ENCODE results near the gene B3GNT3.
"Not testable (repeated sequence)": the region's sequence is repeated elsewhere in the genome, so short reads cannot be mapped to it uniquely, and the experiment has no call there.

Gene B3GNT3

DNA sequence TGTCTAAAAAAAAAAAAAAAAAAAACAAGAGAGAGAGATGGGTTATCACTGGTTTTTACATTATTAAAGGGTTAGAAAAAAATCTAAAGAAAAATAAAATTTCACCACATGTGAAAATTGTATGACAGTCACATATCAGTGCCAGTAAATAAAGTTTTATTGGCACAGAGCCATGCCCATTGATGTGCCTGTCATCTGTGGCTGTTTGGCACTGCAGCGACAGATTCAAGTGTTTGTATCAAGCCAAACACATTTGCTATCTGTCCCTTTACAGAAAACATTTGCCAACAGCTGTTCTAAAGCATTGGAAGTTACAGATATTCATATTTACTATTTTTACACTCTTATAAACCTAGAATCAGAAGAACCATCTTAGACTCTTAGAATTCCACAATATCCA, 27.4 kb upstream of the B3GNT3 start:
- DNase-seq: no peak

DNA sequence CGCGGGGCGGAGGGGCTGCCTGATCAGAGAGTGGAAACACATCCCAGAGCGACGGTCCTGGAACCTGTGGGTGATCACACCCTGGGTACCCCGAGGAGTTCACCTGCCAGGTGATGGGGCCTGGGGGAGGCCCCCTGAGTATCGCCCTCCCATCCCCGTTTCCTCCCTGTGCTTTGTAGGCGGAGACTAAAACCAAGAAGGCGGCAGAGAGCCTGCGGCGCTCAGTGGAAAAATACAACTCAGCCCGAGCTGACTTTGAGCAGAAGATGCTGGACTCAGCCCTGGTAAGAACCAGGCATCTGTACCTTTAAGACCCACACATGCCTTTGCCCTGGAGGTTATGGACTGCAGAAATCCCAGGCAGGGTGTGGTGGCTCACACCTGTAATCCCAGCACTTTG, 24.3 kb upstream of the B3GNT3 start:
- no peak for DNase-seq

DNA sequence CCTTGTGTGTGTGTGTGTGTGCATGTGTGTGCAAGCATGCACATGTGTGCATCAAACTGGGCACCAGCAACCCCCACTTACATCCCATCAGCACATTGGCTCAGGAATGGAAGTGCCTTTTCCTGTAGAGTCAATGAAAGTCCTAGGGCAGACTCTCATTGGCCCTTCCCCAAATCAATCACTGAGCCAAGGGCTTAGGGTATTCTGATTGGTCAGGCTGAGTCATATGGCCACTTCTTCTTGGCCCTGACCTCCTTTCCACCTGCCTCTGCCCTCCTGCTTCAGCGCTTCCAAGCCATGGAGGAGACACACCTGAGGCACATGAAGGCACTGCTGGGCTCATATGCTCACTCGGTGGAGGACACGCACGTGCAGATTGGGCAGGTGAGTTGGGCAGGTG, 22.8 kb upstream of the B3GNT3 start:
- peak; percentile 20 for DNase-seq

DNA sequence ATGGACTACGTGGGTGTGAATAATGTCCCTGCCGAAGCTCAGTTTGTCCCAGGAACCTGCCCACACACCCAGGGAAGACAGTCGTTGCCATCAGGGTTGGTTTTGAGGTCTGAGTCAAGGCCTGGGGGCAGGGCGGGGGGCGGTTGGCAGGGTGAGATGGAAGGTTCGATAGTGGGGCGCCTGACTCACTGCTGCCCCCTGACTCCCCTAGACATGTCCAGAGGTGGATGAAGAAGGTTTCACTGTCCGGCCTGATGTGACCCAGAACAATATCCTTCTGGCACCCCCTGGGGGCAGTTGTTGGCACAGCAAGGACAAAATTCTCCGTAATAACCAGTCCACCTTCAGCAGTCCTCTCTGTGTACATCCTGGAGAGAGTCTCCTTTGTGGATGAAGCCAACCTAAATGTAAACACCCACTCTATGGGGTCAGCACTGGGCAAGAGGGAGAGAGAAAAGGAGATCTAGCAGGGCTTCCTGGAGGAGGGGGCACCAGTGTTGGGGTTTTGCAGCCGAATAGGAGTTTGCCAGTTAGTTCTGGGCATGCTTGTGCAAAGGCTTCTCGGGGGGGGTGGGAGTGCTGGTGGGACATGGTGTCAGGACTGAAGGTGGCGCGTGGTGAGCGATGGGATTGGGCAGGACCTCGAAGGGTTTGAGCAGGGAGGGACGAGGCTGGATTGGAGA, 19.6 kb upstream of the B3GNT3 start:
- DNase-seq: no peak

DNA sequence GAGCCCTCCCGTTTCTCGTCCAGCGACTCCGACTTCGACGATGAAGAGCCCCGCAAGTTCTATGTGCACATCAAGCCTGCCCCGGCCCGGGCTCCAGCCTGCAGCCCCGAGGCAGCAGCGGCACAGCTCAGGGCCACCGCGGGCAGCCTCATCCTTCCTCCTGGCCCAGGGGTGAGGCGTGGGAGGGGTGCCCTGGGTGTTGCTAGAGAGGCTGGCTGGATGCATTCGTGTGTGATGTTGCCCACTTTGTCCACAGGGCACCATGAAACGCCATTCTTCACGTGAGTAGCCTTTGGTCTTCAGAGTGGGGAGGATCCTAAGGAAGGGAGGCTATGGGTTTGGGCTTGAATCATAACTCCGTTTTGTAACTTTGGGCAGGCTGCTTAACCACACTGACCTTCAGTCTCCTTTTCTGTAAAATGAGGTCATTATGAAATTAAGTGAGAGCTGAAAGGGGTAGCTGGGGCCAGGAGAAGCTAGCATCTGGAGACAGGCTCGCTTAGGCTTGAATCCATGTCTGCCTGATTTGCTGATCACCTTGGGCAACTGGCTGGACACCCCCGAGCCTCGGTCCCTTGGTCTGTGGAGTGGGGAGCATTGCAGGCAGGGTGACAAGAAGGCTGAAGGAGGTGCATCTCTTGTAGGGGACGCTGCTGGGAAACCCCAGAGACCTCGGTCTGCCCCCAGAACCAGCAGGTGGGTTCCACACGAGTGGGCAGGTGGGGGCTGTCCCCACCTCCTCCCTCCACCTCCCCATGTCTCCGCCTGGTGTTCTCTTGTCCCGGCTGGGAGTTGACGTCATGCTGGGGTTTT, 18.7 kb upstream of the B3GNT3 start:
- no peak for DNase-seq

DNA sequence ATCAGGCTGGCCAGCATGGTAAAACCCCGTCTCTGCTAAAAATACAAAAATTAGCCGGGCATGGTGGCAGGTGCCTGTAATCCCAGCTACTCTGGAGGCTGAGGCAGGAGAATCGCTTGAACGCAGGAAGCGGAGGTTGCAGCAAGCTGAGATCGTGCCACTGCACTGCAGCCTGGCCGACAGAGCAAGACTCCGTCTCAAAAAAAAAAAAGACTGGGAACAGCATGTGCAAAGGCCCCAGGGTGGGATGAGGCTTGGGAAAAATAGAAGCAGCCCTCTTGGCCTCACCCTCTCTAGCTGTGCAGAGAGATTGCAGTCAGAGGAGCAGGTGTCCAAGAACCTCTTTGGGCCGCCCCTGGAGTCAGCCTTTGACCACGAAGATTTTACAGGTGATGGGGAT, 17.1 kb upstream of the B3GNT3 start:
- DNase-seq: not testable (repeated sequence)

DNA sequence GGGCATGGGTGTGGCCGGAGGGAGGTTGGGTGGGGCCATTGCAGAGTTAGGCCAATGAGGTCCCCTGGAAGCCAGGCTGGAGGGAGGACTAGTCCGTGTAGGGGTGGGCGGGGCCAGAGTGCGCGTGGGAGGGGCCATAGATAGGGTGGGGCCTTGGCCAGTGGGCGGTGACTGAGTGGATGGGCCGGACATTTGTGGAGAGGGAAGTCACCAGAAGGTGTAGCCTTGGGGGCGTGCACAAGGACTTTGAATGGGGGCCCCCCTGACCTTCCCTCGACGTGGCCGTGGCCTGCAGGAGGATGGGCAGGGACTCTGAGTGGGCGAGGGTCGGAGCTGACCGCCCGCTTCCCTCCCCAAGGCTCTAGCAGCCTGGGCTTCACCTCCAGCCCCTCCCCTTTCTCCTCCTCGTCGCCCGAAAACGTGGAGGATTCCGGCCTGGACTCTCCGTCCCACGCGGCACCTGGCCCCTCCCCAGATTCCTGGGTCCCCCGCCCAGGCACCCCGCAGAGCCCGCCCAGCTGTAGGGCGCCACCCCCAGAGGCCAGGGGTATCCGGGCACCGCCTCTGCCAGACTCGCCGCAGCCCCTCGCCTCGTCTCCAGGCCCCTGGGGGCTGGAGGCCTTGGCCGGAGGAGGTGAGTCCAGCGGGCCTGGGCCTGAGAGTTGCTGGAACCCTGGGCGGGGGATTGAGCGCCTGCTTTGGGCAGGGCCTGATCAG, 16.5 kb upstream of the B3GNT3 start:
- peak; percentile 15 for DNase-seq

DNA sequence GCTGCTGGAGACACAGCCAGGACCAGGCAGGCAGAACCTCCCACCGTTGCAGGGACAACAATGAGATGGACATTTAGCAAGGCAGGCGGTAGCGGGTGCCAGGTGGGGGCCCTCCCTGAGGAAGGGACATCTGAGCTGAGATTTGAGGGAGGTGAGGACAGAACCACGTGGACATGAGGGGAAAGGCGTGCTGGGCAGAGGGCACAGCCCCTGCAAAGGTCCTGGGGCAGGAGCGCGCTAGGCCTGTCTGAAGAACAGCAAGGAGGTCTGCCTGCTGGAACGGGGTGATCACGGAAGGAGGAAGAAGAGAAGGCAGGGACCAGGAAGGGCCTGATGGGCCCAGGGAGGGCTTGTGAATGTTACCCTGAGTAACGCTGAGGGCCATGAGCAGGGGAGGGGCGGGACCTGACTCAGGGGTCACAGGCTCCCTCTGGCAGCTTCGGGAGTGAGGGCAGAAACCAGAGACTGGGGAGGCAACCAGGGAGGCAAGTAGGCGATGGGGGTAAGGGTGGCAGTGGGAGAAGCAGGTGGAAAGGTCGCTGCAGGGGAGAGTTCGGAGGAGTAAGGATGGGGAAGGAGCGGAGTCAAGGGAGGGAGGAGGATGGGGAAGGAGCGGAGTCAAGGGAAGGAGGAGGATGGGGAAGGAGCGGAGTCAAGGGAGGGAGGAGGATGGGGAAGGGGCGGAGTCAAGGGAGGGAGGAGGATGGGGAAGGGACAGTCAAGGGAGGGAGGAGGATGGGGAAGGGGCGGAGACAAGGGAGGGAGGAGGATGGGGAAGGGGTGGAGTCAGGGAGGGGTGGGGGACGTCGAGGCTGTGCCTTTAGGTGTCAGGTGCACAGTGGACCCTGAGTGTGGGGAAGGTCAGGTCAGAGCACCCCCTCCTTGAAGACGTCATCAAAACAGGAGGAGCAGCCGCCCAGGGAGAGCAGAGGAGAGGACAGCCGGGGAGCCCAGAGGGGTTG, 15.7 kb upstream of the B3GNT3 start:
- DNase-seq: peak; percentile 33

DNA sequence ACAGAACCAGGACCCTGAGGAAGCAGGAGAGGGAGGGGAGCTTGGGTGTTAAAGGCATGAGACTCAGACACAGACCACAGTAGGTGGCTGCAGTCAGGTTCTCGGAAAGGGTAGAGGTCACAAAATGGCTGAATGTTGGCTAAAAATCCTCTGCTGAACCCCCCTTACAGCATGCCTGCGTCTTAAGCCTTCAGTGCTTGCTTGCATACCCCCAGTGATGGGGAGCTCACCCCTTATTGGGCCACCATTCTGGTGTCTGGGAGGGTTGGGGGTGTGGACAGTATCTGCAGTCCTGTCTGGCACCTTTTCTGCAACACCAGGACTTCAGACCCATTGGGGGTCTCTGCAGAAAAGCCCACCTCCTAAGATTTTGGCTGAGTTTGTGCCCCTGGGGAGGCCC, 14.2 kb upstream of the B3GNT3 start:
- no peak for DNase-seq

DNA sequence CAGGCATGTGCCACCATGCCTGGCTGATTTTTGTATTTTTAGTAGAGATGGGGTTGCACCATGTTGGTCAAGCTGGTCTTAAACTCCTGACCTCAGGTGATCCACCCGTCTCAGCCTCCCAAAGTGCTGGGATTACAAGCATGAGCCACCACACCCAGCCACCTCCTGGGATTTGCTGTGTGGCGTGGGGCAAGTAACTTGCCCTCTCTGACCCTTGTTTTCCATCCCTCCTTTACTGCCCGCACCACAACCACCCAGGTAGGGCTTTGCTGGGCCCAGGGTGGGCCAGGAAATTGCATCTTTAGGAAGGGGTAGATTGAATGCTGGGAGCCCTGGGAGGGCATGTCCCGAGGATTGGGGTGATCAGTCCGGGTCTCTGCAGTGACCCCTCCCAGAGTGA, 11.2 kb upstream of the B3GNT3 start:
- DNase-seq: not testable (repeated sequence)

DNA sequence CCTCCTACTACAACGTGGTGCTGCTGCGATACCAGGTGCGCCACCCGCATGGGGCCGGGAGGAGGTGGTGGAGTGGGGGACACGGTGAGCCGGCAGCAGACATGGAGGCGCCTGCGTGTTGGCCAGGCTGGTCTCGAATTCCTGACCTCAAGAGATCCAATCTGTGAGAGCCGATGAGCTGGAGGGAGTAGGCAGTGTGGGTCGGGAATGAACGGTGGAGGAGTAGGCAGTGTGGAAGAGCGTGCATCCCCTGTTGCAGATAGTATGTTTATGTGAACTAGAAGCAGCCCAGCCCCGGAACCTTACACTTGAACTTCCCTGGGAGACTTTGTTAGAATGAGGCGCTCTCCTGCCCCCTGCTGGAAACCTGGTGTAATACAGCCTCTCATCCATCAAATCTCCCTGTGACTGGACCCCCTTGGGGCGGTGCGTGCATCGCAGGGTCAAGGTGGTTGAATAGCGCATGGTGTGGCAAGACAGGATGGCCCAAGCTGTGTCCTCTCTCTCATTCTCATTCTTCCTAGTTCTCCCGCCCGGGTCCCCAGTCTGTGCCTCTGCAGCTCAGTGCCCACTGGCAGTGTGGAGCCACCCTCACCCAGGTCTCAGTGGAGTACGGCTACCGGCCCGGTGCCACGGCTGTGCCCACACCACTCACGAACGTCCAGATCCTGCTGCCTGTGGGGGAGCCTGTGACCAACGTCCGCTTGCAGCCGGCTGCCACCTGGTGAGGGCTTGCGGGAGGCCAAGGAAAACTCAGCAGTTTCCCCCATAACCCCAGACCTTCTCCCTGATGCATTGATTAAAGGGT, 10.5 kb upstream of the B3GNT3 start:
- DNase-seq: peak; percentile 60

DNA sequence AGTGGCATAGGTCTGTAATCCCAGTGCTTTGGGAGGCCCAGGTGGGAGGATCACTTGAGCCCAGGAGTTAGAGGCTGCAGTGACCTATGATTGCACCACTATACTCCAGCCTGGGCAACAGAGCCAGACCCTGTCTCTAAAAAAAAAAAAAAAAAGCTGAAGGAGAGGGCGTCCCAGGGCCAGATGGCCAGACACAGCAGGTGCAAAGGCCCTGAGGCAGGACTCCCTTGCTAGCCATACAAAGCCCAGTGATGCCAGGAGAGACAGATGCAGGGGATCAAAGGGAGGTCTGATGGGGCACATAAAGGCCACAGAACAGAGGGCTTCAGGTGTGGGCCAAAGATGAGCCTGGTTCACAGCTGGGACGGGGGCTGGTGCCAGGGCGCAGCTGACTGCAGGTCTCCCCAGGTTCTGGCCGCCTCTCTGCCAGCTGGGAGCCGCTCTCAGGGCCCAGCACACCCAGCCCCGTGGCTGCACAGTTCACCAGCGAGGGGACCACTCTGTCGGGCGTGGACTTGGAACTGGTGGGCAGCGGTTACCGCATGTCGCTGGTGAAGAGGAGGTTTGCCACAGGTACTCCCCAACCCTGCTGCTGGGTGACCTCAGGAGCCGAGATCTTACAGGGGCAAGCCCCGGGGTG, 7.5 kb upstream of the B3GNT3 start:
- no peak for DNase-seq

DNA sequence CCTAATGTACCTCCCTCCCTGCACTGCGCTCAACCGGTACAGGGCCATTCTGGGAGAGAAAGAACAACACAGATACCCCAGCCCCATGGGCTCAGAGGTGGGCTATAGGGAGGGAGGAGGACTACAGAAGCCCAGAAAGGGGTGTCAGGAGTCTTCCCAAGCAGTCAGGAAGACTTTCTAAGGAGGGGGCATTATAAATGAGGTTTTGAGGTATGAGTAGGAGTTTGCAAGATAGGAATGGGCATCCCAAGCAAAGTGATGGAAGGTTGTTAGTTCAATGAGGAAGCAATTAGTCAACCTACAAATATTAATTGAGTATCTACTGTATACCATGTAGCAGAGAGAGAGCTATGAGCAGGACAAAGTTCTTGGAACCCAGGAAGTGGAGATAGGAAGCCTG, 6.3 kb upstream of the B3GNT3 start:
- DNase-seq: no peak

DNA sequence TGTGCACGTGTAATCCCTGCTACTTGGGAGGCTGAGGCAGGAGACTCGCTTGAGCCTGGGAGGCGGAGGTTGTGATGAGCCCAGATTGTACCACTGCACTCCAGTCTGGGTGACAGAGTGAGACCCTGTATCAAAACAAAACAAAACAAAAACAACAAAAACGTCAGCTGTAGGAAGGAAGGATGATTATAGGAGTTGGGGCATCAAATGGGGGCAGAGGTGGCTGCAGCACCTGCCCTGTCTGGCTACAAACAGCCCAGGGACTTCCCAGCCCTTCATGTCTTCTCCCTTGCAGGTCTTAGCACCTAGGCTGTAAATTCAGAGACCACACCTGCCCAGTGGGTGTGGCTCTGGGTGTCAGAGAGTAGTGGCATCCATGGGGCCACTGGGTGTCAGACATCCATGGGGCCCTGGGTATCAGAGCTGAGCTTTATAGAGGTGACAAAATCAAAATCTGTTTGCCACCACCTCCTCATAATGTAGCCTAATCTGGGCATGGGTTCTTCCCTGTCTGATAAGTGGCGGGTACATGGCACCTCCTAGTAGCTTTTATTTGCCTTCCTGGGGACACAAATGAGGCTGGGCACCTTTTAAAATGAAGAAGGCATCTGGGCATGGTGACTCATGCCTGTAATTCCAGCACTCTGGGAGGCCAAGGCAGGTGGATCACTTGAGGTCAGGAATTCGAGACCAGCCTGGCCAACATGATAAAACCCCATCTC, 4.7 kb upstream of the B3GNT3 start:
- no peak for DNase-seq

DNA sequence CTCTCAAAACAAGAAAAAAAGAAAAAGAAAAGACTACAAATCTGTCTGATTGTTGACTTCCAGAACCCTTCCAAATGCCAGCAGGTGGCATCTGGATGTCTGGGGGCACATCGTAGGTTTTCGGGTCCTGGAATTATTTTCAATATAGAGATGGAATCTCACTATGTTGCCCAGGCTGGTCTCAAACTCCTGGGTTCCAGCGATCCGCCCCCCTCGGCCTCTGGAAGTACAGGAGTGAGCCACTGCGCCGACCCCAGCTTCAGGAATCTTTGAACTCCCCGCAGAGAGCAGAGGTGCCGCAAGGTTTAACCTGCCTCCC, 567 bp upstream of the B3GNT3 start:
- no peak for DNase-seq

DNA sequence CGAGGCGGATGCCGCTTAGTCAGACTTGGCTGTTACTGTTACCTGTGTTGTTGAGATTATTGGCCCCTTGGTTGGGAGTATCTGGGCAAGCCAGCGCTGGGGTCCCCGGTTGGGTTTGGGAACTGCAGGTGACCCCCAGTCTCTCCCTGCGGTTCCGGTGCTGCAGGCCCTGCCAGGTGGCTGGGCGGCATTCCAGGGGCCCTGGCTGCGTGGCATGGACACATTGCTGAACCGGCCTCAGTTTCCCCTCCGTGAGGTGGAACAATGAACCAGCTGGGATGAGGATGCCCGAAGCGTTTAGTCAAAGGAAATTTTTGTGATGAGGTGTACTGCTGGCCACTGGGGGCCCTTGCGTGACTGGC, 538 bp downstream of the B3GNT3 start:
- no peak for DNase-seq

DNA sequence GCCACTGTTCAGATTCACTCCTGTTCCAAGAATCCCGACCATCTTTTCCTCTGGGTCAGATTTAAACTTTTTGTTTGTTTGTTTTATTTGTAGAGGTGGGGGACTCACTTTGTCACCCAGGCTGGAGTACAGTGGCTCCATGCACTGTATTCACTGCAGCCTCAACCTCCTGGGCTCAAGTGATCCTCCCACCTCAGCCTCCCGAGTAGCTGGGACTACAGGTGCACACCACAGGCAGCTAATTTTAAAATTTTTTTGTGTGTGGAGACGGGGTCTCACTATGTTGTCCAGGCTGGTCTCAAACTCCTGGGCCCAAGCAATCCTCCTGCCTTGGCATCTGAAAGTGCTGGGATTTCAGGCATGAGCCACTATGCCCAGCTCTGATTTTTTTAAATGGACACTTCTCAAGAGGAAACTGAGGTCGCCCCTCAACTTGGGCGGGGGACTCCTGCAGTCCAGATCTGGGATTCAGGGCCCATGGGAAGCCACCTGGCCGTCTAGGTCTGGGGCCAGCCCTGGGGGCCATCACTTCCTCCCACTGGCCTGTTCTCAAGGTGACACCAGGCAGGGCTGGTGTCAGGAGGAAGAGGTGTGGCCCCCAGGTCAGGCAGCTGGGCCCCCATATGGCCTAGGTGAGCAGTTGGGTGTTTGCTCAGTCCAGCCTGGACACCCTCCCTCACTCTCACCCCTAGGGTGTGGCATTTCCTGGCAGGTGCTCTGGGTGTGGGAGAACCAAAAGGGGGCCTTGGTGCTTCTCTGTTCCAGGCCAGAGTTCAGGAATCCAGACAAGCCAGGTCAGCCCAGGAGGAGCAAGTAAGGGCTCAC, 1.3 kb downstream of the B3GNT3 start:
- DNase-seq: no peak

DNA sequence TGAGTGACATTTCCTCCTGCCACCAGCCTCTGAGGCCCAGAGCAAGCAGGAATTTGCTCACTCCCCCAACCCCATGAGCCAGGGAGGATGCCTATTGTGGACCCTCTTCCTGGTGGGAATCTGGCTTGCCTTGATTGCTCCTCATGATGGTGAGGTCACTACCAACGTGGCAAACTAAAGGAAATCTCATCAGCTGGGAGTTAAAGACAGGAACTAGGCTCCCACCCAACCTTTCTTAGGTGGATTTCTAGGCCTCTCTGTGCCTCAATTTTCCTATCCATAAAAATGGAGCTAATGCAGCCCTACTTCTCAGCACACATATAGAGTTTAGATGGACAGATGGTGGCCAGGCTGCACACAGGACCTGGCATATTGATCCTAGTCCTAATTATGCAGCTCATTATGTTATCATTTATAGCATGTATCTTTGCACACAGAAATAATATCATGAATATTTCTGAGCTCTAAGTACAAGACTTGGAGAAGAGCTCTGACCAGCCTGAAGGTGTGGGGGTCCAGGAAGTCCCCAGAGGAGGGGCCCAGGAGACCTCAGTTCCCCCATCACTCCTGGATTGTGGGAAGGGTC, 2.0 kb downstream of the B3GNT3 start:
- DNase-seq: no peak
